Measurements from ENCODE around the gene PSME3IP1. TPM values are rescaled to one million over a fixed set of nuclear protein-coding genes. Genes with fewer than 3 reads are reported as not detected.
A peak's percentile ranks its signal among the peaks of the same experiment; 100 is the strongest.

PSME3IP1 gene
- total and polyA plus RNA-seq, 5 donors from 2014 or later, result 68.1 to 140 (median 72.6) TPM

- peaks cover 6% of the 10 kb centered on the region for H3K36me3 Mint-ChIP-seq
- DNase-seq (no peak), ATAC-seq (ENCODE audit: low read depth in 2 of 2) (no peak)
- Histone ChIP-seq H3K27me3 (ENCODE audit: control insufficient read depth, insufficient read depth, low read length) (no peaks in the 10 kb centered on the region), H3K4me1 (ENCODE audit: control insufficient read depth, insufficient read depth, low read length, poor library complexity, severe bottlenecking) (peaks cover 58% of the 10 kb centered on the region), H3K9me3 (ENCODE audit: control insufficient read depth in 2 of 2, low read length in 2 of 2) (no peaks in the 10 kb centered on the region), H3K4me3 (ENCODE audit: low read depth, low read length) (no peak overlapping the region), H3K27ac (ENCODE audit: insufficient read depth, low read length, poor library complexity, severe bottlenecking) (no peak overlapping the region), H3K36me3 (ENCODE audit: control insufficient read depth, insufficient read depth, low read length) (no peaks in the 10 kb centered on the region)
- H3K4me1 Mint-ChIP-seq, result peaks cover 6 to 80% (median 56%) of the 10 kb centered on the region in 4 donors
- H3K27ac Mint-ChIP-seq, result peak overlapping the region; percentile 90 to 96 (median 95)
- peak overlapping the region in 1 of 4 donors; percentile 42 for H3K4me3 Mint-ChIP-seq
- H3K9me3 Mint-ChIP-seq, result peaks cover 0 to 2% (median 0%) of the 10 kb centered on the region in 7 donors
- no peaks in the 10 kb centered on the region for H3K27me3 Mint-ChIP-seq
Measured at GRCh38 chr16:57125969-57126368, 59.9 kb downstream of the PSME3IP1 start.

GRCh38 chr16:57125376-57125775 lies 60.5 kb downstream of the PSME3IP1 start:
- H3K27ac ChIP-seq (ENCODE audit: insufficient read depth, low read length, poor library complexity, severe bottlenecking), result no peak overlapping the region
- H3K27me3 Mint-ChIP-seq, result no peaks in the 10 kb centered on the region
- H3K27me3 ChIP-seq (ENCODE audit: control insufficient read depth, insufficient read depth, low read length), result no peaks in the 10 kb centered on the region
- DNase-seq (no peak), ATAC-seq (ENCODE audit: low read depth in 2 of 2) (no peak)
- peak overlapping the region in 1 of 3 donors; percentile 95 for H3K27ac Mint-ChIP-seq
- H3K9me3 Mint-ChIP-seq, result peaks cover 0 to 2% (median 0%) of the 10 kb centered on the region in 7 donors
- H3K36me3 Mint-ChIP-seq, result peaks cover 6% of the 10 kb centered on the region
- no peaks in the 10 kb centered on the region for H3K36me3 ChIP-seq (ENCODE audit: control insufficient read depth, insufficient read depth, low read length)
- H3K4me1 Mint-ChIP-seq, result peaks cover 6 to 74% (median 50%) of the 10 kb centered on the region in 4 donors
- H3K4me1 ChIP-seq (ENCODE audit: control insufficient read depth, insufficient read depth, low read length, poor library complexity, severe bottlenecking), result peaks cover 52% of the 10 kb centered on the region
- H3K9me3 ChIP-seq (ENCODE audit: control insufficient read depth in 2 of 2, low read length in 2 of 2), result no peaks in the 10 kb centered on the region
- H3K4me3 Mint-ChIP-seq, result no peak overlapping the region
- H3K4me3 ChIP-seq (ENCODE audit: low read depth, low read length), result no peak overlapping the region

DNA sequence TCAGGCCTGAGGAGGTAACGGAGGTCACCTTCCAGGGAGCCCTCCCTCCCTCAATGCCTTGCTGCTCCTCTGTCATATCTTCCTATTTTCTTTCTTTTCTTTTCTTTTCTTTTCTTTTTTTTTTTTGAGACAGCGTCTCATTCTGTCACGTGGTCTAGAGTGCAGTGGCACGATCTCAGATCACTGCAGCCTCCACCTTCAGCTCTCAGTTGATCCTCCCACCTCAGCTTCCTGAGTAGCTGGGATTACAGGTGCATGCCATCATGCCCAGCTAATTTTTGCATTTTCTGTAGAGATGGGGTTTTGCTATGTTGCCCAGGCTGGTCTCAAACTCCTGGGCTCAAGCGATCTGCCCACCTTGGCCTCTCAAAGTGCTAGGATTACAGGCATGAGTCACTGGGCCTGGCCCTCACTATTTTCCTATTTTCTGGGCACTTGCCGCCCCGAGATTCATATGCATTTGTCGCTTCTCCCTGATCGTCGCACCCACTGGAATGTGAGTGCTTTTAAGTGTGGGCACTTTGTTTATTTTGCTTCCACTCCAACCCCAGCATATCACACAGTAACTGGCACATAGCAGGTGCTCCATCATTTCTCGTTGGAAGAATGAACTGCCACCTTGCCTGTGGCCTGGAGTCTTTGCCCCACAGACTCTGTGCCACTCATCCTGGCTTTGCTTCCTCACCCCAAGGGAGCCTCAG lies 61.7 kb downstream of the PSME3IP1 start:
- Histone ChIP-seq H3K27me3 (ENCODE audit: control insufficient read depth, insufficient read depth, low read length) (no peaks in the 10 kb centered on the region), H3K4me3 (ENCODE audit: low read depth, low read length) (no peak overlapping the region), H3K27ac (ENCODE audit: insufficient read depth, low read length, poor library complexity, severe bottlenecking) (no peak overlapping the region), H3K36me3 (ENCODE audit: control insufficient read depth, insufficient read depth, low read length) (no peaks in the 10 kb centered on the region), H3K9me3 (ENCODE audit: control insufficient read depth in 2 of 2, low read length in 2 of 2) (no peaks in the 10 kb centered on the region), H3K4me1 (ENCODE audit: control insufficient read depth, insufficient read depth, low read length, poor library complexity, severe bottlenecking) (peaks cover 40% of the 10 kb centered on the region)
- H3K4me1 Mint-ChIP-seq, result peaks cover 6 to 61% (median 42%) of the 10 kb centered on the region in 4 donors
- H3K36me3 Mint-ChIP-seq, result peaks cover 6% of the 10 kb centered on the region
- ATAC-seq (ENCODE audit: low read depth in 2 of 2) (no peak), DNase-seq (peak in 1 of 3 donors; percentile 46)
- H3K27ac Mint-ChIP-seq, result peak overlapping the region; percentile 90 to 95 (median 94)
- no peaks in the 10 kb centered on the region for H3K27me3 Mint-ChIP-seq
- H3K4me3 Mint-ChIP-seq, result peak overlapping the region in 1 of 4 donors; percentile 51
- H3K9me3 Mint-ChIP-seq, result peaks cover 0 to 2% (median 0%) of the 10 kb centered on the region in 7 donors

- no peaks in the 10 kb centered on the region for H3K27me3 ChIP-seq (ENCODE audit: control insufficient read depth, insufficient read depth, low read length)
- no peaks in the 10 kb centered on the region for H3K9me3 ChIP-seq (ENCODE audit: control insufficient read depth in 2 of 2, low read length in 2 of 2)
- Mint-ChIP-seq H3K36me3 (peaks cover 6% of the 10 kb centered on the region), H3K4me1 (peaks cover under 1 to 54% (median 35%) of the 10 kb centered on the region in 4 donors), H3K9me3 (peaks cover 0 to 2% (median 0%) of the 10 kb centered on the region in 7 donors), H3K4me3 (peak overlapping the region in 1 of 4 donors; percentile 51), H3K27ac (peak overlapping the region; percentile 89 to 94 (median 90)), H3K27me3 (no peaks in the 10 kb centered on the region)
- H3K4me3 ChIP-seq (ENCODE audit: low read depth, low read length), result no peak overlapping the region
- no peaks in the 10 kb centered on the region for H3K36me3 ChIP-seq (ENCODE audit: control insufficient read depth, insufficient read depth, low read length)
- ATAC-seq (ENCODE audit: low read depth in 2 of 2) (no peak), DNase-seq (no peak)
- H3K4me1 ChIP-seq (ENCODE audit: control insufficient read depth, insufficient read depth, low read length, poor library complexity, severe bottlenecking), result peaks cover 33% of the 10 kb centered on the region
- no peak overlapping the region for H3K27ac ChIP-seq (ENCODE audit: insufficient read depth, low read length, poor library complexity, severe bottlenecking)
Measured at GRCh38 chr16:57123216-57123973, 62.4 kb downstream of the PSME3IP1 start.

- H3K4me1 Mint-ChIP-seq, result peaks cover 0 to 7% (median under 1%) of the 10 kb centered on the region in 4 donors
- no peaks in the 10 kb centered on the region for H3K9me3 Mint-ChIP-seq
- Histone ChIP-seq H3K4me1 (ENCODE audit: control insufficient read depth, insufficient read depth, low read length, poor library complexity, severe bottlenecking) (peaks cover 3% of the 10 kb centered on the region), H3K4me3 (ENCODE audit: low read depth, low read length) (no peak overlapping the region), H3K36me3 (ENCODE audit: control insufficient read depth, insufficient read depth, low read length) (no peaks in the 10 kb centered on the region), H3K27me3 (ENCODE audit: control insufficient read depth, insufficient read depth, low read length) (no peaks in the 10 kb centered on the region), H3K9me3 (ENCODE audit: control insufficient read depth in 2 of 2, low read length in 2 of 2) (no peaks in the 10 kb centered on the region), H3K27ac (ENCODE audit: insufficient read depth, low read length, poor library complexity, severe bottlenecking) (no peak overlapping the region)
- H3K4me3 Mint-ChIP-seq, result no peak overlapping the region
- ATAC-seq (ENCODE audit: low read depth in 2 of 2), result no peak
- no peak for DNase-seq
- peak overlapping the region in 1 of 3 donors; percentile 31 for H3K27ac Mint-ChIP-seq
- no peaks in the 10 kb centered on the region for H3K27me3 Mint-ChIP-seq
- peaks cover 3% of the 10 kb centered on the region for H3K36me3 Mint-ChIP-seq
Measured at GRCh38 chr16:57118461-57119084, 67.3 kb downstream of the PSME3IP1 start.

DNA sequence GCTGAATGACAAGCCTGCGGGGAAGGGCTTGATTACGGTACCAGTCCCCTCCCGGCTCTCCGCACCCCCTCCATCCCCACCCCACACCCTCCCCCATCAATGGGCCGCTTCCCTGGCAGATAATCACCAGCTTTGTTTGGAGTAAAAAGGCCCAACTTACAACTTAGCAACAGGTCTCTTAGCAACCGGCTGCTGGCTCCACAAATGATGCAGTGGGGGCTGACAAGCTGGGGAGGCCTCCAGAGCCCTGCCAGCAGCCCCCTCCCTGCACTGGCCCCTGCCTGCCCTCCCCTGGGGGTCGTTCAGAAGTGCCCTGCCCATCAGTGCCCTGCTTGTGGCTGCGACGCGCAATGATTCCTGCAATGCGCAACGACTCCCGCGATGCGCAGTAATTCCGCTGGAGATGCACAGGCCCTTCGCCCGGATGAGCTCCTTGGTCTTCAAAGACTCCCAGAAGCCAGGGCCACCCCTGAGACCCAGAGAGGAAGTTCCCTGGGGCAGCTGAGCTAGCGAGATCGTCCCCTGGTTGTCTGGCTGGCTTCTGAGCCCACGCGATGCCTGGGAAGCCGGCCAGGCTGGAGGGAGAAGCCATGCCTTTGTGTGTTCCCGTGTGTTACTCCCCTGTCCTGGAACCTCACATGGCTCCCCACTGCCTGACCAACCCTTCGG lies 70.2 kb downstream of the PSME3IP1 start:
- Histone ChIP-seq H3K27ac (ENCODE audit: insufficient read depth, low read length, poor library complexity, severe bottlenecking) (no peak overlapping the region), H3K27me3 (ENCODE audit: control insufficient read depth, insufficient read depth, low read length) (no peaks in the 10 kb centered on the region), H3K36me3 (ENCODE audit: control insufficient read depth, insufficient read depth, low read length) (no peaks in the 10 kb centered on the region), H3K4me1 (ENCODE audit: control insufficient read depth, insufficient read depth, low read length, poor library complexity, severe bottlenecking) (no peaks in the 10 kb centered on the region), H3K9me3 (ENCODE audit: control insufficient read depth in 2 of 2, low read length in 2 of 2) (no peaks in the 10 kb centered on the region), H3K4me3 (ENCODE audit: low read depth, low read length) (no peak overlapping the region)
- DNase-seq, result no peak
- H3K27ac Mint-ChIP-seq, result no peak overlapping the region
- H3K4me1 Mint-ChIP-seq, result peaks cover 0 to 2% (median 0%) of the 10 kb centered on the region in 4 donors
- no peak for ATAC-seq (ENCODE audit: low read depth in 2 of 2)
- H3K36me3 Mint-ChIP-seq, result peaks cover 3% of the 10 kb centered on the region
- no peaks in the 10 kb centered on the region for H3K9me3 Mint-ChIP-seq
- H3K27me3 Mint-ChIP-seq, result no peaks in the 10 kb centered on the region
- H3K4me3 Mint-ChIP-seq, result no peak overlapping the region

DNA sequence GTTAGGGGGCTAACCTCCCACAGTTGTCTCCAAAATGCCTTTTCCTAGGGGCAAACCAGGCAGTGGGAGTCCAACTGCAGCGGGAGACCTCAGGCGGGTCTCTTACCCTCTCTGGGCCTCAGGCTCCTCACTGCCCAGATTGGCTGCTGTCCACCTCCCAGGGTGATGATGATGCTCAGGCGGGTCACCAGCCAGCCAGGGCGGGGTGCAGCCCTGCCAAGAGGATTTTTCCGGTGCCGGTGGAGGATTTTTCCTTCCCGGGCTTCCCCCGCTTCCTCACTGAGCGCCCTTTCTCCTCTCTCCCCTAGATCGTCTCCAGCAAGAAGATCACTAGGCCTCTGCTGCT lies 70.7 kb downstream of the PSME3IP1 start:
- ATAC-seq (ENCODE audit: low read depth in 2 of 2), result no peak
- Histone ChIP-seq H3K27ac (ENCODE audit: insufficient read depth, low read length, poor library complexity, severe bottlenecking) (no peak overlapping the region), H3K4me1 (ENCODE audit: control insufficient read depth, insufficient read depth, low read length, poor library complexity, severe bottlenecking) (no peaks in the 10 kb centered on the region), H3K27me3 (ENCODE audit: control insufficient read depth, insufficient read depth, low read length) (no peaks in the 10 kb centered on the region), H3K4me3 (ENCODE audit: low read depth, low read length) (no peak overlapping the region), H3K9me3 (ENCODE audit: control insufficient read depth in 2 of 2, low read length in 2 of 2) (no peaks in the 10 kb centered on the region), H3K36me3 (ENCODE audit: control insufficient read depth, insufficient read depth, low read length) (no peaks in the 10 kb centered on the region)
- H3K27me3 Mint-ChIP-seq, result no peaks in the 10 kb centered on the region
- no peak overlapping the region for H3K4me3 Mint-ChIP-seq
- H3K36me3 Mint-ChIP-seq, result peaks cover 3% of the 10 kb centered on the region
- H3K27ac Mint-ChIP-seq, result no peak overlapping the region
- H3K9me3 Mint-ChIP-seq, result no peaks in the 10 kb centered on the region
- DNase-seq, result no peak
- H3K4me1 Mint-ChIP-seq, result peaks cover 0 to 2% (median 0%) of the 10 kb centered on the region in 4 donors

Measured in CD4-positive, CD25-positive, alpha-beta regulatory T cell (primary cell).